Activated CD4-positive, alpha-beta T cell treated with anti-CD3 and anti-CD28 coated beads, Interleukin-2, amount 50 U/mL, for 24 hours (primary cell): ENCODE measurements around the gene ISG15.
"Not testable (repeated sequence)": the region's sequence is repeated elsewhere in the genome, so short reads cannot be mapped to it uniquely, and the experiment has no call there.

ENCODE experiments used
- DNase-seq, 2 donors: peaks; one replicate each; pipeline ENCODE4 v3.0.0-alpha.2; 2020; ENCODE audit warnings: low read depth in 1 of 2, low spot score in 1 of 2

ISG15 gene

DNA sequence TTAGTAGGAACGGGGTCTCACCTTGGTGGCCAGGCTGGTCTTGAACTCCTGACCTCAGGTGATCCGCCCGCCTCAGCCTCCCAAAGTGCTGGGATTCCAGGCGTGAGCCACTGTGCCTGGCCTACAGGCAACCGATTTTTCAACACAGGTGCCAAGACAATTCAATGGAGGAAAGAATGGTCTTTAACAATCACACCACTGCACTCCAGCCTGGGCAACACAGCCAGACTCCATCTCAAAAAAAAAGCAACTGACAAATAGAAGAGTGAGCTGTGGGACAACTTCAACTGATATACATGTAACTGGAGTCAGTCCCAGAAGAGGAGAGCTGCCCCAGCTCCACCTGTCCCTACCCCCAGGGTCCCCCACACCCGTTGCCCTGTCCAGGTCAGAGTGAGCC, 18.8 kb upstream of the ISG15 start:
- not testable (repeated sequence) for DNase-seq

DNA sequence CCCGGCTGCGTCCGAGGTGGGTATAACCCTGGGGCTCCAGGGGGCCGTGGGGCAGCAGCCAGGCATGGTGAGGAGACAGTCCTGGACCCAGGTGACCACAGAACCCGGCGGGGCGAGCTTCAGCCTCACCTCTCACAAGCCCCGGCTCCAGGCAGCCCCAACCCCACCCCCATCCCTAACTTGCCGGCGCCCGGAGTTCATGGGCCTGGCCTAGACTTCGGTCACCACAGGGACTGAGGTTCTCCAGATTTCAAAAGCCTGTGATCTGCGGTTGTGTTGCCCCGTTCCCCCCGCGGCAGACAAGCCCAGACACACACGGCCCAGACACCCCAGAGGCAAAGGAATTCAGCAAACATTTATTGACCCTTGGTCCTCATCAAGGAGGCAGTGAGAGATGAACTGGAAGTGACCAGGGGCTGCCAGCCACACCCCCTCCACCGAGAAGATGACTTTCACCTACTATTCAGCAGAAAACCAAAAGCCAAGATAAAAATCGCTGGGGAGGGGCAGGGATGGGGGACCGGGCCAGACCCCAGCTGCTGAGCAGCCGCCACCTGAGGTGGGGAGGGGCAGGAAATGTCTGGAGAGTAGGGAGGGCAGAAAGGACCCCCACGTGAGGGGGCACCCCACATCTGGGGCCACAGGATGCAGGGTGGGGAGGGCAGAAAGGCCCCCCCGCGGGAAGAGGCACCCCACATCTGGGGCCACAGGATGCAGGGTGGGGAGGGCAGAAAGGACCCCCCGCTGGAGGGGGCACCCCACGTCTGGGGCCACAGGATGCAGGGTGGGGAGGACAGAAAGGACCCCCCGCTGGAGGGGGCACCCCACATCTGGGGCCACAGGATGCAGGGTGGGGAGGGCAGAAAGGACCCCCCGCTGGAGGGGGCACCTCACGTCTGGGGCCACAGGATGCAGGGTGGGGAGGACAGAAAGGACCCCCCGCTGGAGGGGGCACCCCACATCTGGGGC, 17.3 kb upstream of the ISG15 start:
- no peak for DNase-seq

DNA sequence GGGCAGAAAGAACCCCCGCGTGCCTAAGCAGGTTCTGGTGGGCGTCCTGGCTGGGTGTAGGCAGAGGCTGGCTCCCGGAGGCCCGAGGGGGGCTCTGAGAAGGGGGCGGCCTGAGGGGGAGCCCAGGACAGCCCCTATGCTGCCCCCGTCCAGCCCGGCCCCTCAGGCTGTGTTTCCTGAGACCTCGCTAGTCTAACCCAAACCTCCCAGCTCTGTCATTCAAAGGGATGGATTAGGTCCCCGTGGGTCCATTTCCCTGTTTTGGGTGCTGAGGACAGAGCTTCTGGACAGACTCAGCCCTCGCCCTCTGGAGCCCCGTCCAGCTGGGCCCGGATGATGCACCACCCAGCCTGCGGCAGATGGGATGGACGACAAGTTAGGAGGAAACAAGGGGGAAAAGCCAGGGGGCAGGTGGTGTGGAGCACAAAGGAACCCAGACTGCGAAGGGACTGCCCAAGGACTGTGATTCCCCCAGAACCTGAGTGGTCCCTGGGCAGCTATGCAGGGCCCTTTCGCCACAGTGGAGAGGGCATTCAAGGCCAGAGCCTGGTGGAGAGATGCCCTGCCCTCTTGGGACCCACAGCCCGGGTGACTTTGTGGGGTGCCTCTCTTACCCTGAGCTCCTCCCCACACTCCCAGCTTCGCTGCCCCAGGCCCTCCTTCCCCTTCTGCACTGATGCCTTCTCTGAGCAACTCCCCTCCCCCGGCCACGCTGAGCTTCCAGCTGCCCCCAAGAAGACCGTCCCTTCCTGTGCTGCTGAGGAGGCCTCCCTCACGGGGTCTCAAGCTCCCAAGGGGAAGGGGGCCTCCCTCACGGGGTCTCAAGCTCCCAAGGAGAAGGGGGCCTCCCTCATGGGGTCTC, 16.2 kb upstream of the ISG15 start:
- DNase-seq, result no peak

DNA sequence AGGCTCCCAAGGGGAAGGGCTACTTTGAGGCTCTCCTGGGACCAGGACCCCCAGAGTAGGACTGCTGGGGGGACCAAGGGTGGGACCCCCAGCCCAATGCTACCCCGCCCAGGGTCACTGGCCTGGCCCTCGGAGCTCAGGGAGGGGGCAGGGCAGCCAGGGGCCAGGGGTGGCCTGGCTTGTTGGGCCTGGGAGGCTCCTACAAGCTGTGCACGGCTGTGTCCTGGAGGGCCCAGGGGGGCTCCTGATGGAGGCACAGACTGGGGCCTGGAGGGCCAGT, 15.6 kb upstream of the ISG15 start:
- DNase-seq, result no peak

DNA sequence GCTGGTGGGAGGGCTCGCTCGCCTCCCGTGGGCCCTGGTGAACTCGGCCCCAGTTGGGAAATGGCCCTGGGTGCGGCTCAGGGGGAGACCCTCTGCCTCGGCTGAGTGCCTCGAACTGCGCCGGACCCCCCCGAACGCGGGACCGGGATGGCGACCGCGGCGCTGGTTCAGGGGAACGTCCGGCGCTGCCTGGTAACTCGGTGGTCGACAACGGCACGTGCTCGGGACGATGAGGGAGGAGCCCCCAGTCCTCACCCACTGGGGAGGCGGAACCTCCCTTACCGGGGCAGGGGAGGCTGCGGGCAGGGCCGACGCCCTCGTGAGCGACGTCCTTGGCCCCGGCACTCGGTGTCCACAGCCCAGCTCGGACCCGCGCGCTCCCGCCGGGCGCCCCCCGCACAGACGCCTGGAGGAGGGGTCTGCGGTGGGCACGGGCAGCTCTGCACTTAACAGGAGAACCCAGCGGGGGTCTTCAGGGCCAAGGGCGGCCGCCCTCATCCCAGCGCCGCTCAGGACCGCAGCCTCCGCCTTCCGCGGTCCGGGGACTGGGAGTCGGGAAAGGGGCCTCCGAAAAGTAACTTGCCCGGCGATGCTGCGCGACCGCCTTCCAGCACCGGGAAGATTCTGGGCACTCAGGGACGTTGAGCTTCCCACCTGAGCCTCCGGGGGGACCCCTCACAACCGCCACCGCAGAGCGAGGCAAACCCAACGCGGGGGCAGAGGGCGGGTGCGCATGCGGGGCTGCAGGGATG, 15.1 kb upstream of the ISG15 start:
- DNase-seq, result no peak

DNA sequence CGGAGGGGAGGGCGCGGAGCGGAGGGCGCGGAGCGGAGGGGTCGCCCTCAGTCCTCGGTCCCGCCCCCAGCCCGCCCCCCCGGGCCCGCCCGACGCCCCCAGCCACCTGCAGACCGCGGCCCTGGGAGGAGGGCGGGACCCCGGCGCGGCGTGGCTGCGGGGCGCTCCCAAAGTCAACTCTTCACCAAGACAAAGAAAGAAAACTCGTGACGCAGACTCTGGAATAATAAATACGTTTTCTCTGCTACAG, 14.6 kb upstream of the ISG15 start:
- DNase-seq, result no peak

DNA sequence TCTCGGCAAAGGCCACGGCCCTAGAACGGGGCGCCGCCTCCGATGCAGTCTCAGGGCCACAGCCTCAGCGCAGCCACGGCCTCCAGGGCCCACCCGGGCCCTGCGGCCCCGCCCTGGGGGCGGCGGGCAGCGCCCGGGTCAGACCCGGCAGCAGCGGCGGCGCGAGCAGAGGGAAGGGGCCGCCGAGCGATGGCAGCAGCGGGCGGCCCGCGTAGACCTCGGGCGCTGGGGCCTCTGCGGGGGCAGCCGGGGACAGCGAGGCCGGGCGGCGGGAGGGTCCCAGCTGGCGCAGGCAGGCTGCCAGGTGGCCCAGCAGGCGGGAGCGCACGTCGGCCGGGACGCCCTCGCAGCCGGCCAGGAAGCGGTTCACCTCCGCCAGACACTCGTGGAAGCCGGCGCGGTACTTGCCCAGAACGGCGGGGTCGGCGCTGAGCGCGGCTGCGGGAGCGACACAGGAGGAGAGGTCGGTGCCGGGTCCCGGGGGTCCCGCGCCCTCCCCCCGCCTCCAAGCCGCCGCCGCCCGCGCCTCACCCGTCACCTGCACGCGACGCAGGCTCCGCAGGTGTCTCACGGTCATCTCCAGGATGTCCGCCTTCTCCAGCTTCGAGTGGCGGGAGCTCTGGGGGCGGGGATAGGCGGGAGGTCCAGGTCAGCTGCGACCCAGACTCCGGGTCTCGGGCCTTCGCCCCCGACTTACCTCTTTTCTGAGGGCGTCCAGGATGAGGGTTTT, 14.1 kb upstream of the ISG15 start:
- no peak for DNase-seq

DNA sequence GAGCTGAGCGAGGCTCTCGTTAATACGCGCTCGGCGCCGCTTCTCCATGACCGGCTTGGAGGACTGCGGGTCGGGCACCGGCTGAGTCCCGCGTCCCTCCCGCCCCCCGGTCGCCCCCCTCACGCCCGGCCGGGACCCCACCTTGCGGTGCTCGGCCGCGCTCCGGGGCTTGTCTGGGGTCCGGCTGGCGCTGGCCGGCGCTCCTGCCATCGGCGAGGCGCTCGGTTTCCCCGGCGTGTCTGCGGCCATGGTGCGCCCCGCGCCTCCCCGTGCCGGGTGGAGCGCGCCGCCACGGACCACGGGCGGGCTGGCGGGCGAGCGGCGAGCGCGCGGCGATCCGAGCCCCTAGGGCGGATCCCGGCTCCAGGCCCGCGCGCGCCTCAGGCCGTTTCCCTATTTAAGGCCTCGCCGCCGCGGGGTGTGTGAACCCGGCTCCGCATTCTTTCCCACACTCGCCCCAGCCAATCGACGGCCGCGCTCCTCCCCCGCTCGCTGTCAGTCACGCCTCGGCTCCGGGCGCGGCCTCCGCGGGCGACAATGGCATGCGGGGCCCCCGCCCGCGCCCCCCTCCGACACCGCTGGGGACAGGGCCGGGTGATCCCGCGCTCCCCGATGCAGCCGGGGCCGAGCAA, 13.5 kb upstream of the ISG15 start, which contains the start of gene HES4:
TSS of gene HES4 (minus strand) at position 373 of the 632 bp plus-strand sequence. CDS start at position 249, 124 bp downstream.
- peak in 1 of 2 donors; percentile 47 for DNase-seq

DNA sequence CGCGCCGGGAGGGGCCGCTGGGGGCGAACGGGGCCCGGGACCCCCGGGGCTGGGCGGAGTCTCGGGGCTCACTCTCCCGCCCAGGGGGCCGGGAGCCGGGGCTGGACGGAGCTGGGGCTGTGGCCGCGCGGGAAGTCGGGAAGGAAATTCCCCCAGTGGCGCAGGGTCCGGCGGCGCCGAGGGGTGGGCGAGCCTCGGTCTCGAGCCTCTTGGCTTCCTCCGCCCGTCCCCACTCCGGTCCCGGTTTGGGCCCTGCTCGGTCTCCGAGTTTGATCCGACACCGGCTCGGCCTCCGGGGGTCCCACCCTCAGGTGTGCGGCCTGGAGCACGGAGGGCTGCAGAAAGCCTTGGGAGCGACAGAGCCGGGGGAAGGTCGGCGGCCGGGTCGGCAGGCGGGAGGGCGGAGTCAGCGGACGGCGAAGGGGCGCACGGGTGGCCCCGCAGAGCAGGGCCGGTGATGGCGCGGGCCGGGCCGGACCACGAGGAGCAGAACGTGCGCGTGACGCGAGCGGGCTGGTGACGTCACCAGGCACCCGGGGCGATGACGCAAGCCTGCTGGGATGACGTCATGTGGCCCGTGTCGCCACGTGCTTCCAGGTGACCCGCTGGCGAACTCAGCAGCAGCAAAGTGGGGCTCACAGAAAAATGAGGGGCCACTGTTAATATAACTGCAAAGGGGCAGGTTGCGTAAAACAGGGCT, 12.8 kb upstream of the ISG15 start:
- DNase-seq, result peak; percentile 48 to 53

DNA sequence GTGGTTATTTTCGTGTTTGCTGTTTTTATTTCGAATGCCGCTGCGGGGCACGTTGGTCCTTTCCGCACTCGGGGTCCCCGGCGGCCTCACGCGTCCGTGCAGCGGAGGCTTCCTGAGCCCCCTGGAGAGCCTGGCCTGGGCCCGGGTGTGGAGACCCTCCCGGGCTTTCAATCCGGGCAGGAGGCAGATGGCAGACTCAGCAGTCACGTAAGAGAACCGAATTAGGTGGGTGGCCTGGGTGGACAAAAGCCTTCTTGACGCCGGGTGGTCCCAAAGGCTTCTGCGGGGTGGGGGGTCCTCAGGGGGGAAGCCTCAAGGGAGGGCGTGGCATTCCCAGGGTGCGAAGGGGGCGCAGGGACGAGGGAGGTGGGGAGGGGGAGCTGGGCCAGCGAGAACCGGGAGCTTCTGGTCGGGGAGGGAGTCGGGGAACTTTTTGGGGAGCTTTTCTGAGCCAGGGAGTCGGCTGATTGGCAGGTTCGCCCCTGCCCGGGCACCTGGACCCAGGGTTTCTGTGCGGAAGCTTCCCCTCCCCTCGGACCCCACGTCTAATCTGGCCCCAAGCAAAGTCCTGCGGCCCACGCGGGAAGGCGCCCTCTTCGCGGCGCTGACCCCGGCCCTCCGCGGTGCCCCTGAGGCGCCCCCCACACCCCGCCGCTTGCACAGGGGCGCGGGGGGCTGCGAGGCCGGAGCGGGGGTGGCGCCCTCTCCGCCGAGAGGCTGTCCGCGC, 12.1 kb upstream of the ISG15 start:
- no peak for DNase-seq

DNA sequence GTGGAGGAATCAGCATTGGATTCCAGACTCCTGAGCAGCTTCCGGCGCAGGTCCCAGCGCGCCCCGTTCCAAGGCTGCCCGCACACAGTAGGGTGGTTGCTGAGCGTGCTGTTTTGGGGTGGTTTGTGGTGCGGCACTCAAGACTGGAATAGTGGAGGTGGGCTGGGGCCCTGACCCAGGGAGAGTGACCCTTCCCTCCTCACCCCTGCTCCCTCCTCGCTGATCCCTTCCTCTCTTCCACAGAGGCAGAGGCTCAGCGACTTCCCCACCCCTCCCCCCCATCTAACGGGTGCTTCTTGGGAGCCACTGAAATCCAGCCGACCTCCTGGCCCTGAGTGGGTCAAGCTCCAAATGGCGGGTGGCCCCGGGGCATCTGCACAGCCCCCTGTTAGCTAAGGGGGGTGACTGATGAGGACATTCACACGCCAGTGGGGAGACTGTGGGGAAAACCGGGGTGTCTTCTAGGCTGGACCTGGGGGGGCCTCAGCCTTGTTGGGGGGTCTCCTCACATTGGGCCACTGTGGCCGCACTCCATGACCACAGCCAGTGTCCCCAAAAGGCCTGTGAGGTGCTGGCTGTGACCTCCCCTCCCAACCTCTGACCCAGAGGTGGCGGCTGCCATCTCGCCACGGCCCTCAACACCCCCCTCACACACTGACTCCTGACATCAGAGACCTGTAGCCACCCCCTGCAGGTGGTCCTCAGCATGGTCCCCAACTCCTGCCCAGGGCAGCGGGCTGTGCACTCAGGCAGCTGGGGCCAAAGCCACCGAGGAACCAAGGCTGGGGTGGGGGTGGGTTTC, 9.5 kb upstream of the ISG15 start:
- DNase-seq, result no peak

DNA sequence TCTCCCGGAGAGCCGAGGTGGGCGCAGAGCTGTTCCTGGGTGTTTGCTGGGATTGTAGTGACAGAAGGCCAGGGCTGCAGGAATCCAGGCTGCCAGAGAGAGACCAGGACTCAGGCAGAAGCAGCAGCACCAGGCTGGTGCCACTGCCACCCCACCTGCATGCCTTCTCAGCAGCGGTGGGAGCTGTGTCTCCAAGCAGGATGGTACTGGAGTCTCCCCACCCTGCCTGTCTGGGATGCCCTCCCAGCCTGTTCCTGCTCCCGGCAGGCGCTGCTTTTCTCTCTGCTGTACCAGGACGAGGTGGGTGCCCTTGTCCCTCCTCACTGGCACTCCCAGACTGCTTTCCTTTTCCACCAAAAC, 8.9 kb upstream of the ISG15 start:
- DNase-seq, result no peak

DNA sequence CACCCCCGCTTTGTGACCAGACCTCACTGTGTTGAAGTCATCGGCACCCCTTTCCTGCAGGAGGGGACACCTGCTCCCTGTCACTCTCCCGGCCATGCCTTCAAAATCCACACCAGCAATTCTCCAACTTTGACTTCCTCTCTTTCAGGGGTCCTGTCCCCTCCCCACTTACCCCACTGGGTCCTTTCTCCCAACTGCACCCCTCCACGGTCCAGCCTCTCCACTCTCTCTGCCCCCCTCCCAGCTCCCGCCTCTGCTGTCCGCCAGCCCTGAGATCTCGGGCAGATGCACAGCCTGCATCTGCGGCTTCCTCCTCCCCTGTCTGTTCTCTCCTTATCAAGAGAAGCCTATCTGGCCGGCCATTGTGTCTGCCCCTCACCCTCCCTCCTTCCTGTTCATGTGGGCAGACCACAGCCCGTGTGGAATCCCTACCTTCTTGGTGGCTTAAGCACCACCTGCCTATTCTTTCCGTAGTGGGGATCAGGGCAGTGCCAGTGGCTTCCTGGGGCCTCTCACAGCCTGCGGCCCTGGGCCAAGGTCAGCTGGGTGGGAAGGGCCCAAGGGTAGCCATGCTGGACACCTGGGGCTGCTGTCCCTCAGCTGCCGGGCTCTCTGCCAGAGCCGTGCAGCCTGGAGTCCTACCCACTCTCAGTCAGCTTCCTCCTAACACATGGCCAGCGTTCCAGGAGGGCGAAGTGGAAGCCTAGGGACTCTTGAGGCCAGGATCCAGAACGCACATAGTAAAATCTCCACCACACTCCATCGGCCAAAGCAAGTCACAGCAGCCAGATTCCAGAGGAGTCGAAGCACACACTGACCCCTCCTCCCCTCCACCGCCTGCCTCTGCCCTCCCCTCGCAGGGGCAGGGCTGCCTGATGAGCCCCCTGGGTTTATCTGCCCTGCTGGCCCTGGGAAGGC, 8.3 kb upstream of the ISG15 start:
- DNase-seq, result no peak

DNA sequence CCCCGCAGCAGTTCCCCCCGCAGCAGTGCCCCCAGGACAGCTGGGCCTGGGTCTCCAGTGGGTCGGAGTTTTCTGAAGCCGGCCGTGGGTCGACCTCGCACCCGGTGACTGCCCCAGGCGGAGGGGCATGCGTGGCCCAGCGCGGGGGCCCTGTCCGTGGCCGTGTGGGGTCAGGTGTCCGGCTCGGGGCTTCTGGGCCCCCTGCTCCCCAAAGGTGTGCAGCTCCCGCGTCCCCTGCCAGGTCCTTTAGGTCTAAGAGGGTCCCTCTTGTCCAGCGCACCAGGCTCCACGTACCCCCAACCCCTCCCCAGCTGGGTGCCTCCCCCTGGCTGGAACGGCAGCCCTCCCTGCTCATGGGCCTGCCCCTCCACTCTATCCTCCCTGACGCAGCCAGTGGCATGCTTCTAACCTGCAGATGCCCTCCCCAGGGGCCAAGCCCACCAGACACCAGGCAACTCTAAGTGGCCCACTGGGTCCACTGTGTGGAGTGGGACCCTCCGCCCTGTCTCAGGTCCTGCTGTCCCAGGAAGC, 7.5 kb upstream of the ISG15 start:
- no peak for DNase-seq

DNA sequence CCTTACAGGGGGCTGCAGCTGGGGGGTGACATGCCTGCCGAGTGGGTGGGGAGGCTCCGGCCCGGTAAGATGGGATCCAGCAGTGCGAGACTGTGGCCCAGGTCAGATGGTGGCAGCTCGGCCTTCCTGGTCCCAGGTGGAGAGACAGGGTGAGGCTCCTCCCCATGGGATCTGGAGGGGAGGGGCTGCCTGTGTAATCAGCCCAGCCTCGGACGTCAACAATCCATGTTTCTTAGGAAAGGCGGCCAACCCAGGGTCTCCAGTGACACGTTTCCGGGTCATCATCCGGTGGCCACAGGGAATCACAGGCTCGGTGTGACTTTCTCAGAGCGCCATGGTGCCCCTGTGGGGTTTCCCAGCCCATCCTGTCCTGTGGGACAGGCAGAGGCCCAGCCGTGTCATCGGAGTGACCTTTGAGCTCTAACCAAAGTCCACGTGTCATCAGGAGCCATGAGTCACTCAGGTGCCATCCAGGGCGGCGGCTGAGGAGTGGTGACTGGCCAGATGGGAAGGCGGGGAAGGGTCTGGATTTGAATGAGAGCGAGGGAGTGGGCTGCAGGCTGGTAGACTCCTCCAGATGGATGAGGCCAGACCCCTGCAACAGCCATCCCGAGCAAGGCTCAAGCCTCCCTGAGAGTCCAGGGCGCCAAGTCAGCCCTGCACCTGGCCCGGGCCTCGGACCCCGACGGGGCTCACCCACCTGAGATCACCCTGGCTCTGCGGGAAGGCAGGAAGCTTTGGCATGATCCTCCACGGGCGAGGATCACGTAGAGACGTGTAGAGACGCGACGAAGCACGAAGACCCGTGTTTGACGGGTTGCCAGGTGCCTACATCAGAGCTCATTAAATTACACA, 6.8 kb upstream of the ISG15 start:
- DNase-seq, result no peak

DNA sequence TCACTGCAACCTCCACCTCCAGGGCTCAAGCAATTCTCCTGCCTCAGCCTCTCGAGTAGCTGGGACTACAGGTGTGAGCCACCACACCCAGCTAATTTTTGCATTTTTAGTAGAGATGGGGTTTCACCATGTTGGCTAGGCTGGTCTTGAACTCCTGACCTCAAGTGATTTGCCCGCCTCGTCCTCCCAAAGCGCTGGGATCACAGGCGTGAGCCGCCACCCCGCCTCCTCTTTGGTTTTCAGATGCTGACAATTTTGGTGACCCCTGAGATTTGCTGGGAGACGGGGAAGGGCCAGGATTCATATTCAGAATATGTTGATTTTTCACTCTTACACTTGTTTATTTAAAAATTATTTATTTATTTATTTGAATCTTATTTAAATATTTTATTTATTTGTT, 3.2 kb upstream of the ISG15 start:
- not testable (repeated sequence) for DNase-seq
